GM23338 (cell line): ENCODE results near the gene HRH3. TPM values are rescaled to one million over a fixed set of nuclear protein-coding genes. Genes with fewer than 3 reads are reported as not detected.

Source experiments
- ATAC-seq: fragments of 200-7000 bp; cut with Tn5 transposase; 3 replicates; pipeline ENCODE4 v1.9.1; 2020
- DNase-seq: peaks from one replicate; pipeline ENCODE4 v3.0.0-alpha.2; 2015; ENCODE audit warnings: low spot score
- H2AFZ ChIP-seq: fragments of 200-600 bp; sonication (generic); 2 replicates; pipeline ENCODE4 v1.8.0; 2016; ENCODE audit warnings: antibody characterized with exemption, mild to moderate bottlenecking, moderate library complexity
- H3F3A ChIP-seq: fragments of 200-600 bp; sonication (generic); replicated peaks from 2 replicates; pipeline ENCODE4 v1.8.0; 2017; ENCODE audit warnings: antibody characterized with exemption, mixed run types, low read depth
- H3K27ac ChIP-seq: fragments of 200-600 bp; sonication (generic); 2 replicates; pipeline ENCODE4 v1.6.1; 2016; ENCODE audit warnings: low read depth
- H3K27me3 ChIP-seq: fragments of 200-600 bp; sonication (generic); 2 replicates; pipeline ENCODE4 v1.8.0; 2016; ENCODE audit warnings: mild to moderate bottlenecking, mixed run types, moderate library complexity; ENCODE audit not compliant: insufficient read depth
- H3K36me3 ChIP-seq: fragments of 200-600 bp; sonication (generic); 2 replicates; pipeline ENCODE4 v1.8.0; 2016; ENCODE audit warnings: mild to moderate bottlenecking; ENCODE audit not compliant: insufficient read depth
- H3K4me1 ChIP-seq: fragments of 200-600 bp; sonication (generic); 2 replicates; pipeline ENCODE4 v1.8.0; 2016; ENCODE audit warnings: mild to moderate bottlenecking, moderate library complexity; ENCODE audit not compliant: insufficient read depth
- H3K4me2 ChIP-seq: fragments of 200-600 bp; sonication (generic); 2 replicates; pipeline ENCODE4 v1.7.1; 2017; ENCODE audit warnings: mixed run types
- H3K4me3 ChIP-seq: fragments of 200-600 bp; sonication (generic); 2 replicates; pipeline ENCODE4 v1.6.1; 2016; ENCODE audit warnings: mixed run types
- H3K79me2 ChIP-seq: fragments of 200-600 bp; sonication (generic); replicated peaks from 2 replicates; pipeline ENCODE4 v1.8.0; 2017; ENCODE audit warnings: mild to moderate bottlenecking; ENCODE audit not compliant: insufficient read depth
- H3K9me2 ChIP-seq: fragments of 200-600 bp; sonication (generic); 2 replicates; pipeline ENCODE4 v1.8.0; 2017; ENCODE audit not compliant: insufficient read depth
- H4K20me1 ChIP-seq: fragments of 200-600 bp; sonication (generic); replicated peaks from 2 replicates; pipeline ENCODE4 v1.8.0; 2017; ENCODE audit warnings: mild to moderate bottlenecking; ENCODE audit not compliant: insufficient read depth
- H3K27ac Mint-ChIP-seq: 2 replicates; pipeline ENCODE4 v1.8.0; 2020; ENCODE audit warnings: inconsistent platforms, mild to moderate bottlenecking, moderate library complexity, mixed read lengths
- H3K27me3 Mint-ChIP-seq: 3 replicates; pipeline ENCODE4 v1.8.0; 2022; ENCODE audit warnings: low read depth, mild to moderate bottlenecking, moderate library complexity, mixed read lengths, inconsistent platforms; ENCODE audit not compliant: insufficient read depth, poor library complexity
- H3K36me3 Mint-ChIP-seq: 3 replicates; pipeline ENCODE4 v1.8.0; 2021; ENCODE audit warnings: low read depth, mild to moderate bottlenecking, inconsistent platforms, moderate library complexity, mixed read lengths
- H3K4me1 Mint-ChIP-seq: 3 replicates; pipeline ENCODE4 v1.8.0; 2020; ENCODE audit warnings: mild to moderate bottlenecking, inconsistent platforms, mixed read lengths
- H3K4me3 Mint-ChIP-seq: 3 replicates; pipeline ENCODE4 v1.8.0; 2021; ENCODE audit warnings: moderate library complexity, mild to moderate bottlenecking, inconsistent platforms, mixed read lengths
- H3K9me3 Mint-ChIP-seq: 3 replicates; pipeline ENCODE4 v1.8.0; 2020; ENCODE audit warnings: moderate library complexity, mild to moderate bottlenecking, inconsistent platforms, mixed read lengths
- CREB1 ChIP-seq: fragments of 250-450 bp; sonication (Bioruptor Pico); IDR thresholded peaks from 2 replicates; pipeline ENCODE4 v1.5.0; 2020; ENCODE audit warnings: low read depth, mild to moderate bottlenecking, moderate library complexity
- CTCF ChIP-seq, 2 experiments: fragments of 200-600 bp in 1 of 2; sonication (generic) in 1 of 2; conservative IDR thresholded peaks; 2 replicates each; pipeline versions ENCODE4 v1.5.1 to v1.6.1; 2016 to 2017; ENCODE audit warnings: antibody characterized with exemption in 2 of 2, low read depth in 2 of 2, mild to moderate bottlenecking in 2 of 2, moderate library complexity in 1 of 2
- ETS1 ChIP-seq: IDR thresholded peaks from 2 replicates; pipeline ENCODE4 v1.6.1; 2016; ENCODE audit warnings: antibody characterized with exemption
- EZH2 ChIP-seq: fragments of 200-600 bp; sonication (generic); IDR thresholded peaks from one replicate; pipeline ENCODE4 v1.8.0; 2017; ENCODE audit warnings: antibody characterized with exemption, mild to moderate bottlenecking, low read depth; ENCODE audit not compliant: unreplicated experiment
- EZH2phosphoT487 ChIP-seq: fragments of 200-600 bp; sonication (generic); IDR thresholded peaks from one replicate; pipeline ENCODE4 v1.8.1; 2018; ENCODE audit warnings: antibody characterized with exemption; ENCODE audit not compliant: unreplicated experiment
- JUNB ChIP-seq: IDR thresholded peaks from one replicate; pipeline ENCODE4 v1.6.1; 2016; ENCODE audit warnings: antibody characterized with exemption; ENCODE audit not compliant: unreplicated experiment
- NANOG ChIP-seq: IDR thresholded peaks from 2 replicates; pipeline ENCODE4 v1.6.1; 2016; ENCODE audit warnings: antibody characterized with exemption, borderline replicate concordance
- POLR2AphosphoS5 ChIP-seq: IDR thresholded peaks from 2 replicates; pipeline ENCODE4 v1.6.1; 2016; ENCODE audit warnings: antibody characterized with exemption, low read depth
- REST ChIP-seq: IDR thresholded peaks from one replicate; pipeline ENCODE4 v1.6.1; 2018; ENCODE audit warnings: antibody characterized with exemption; ENCODE audit not compliant: unreplicated experiment
- STAT1 ChIP-seq: IDR thresholded peaks from one replicate; pipeline ENCODE4 v1.6.1; 2016; ENCODE audit warnings: antibody characterized with exemption; ENCODE audit not compliant: unreplicated experiment
- ZNF114 ChIP-seq: fragments of 250-450 bp; sonication (Bioruptor Pico); IDR thresholded peaks from 2 replicates; pipeline ENCODE4 v1.5.0; 2020; ENCODE audit warnings: mild to moderate bottlenecking, moderate library complexity
- ZNF331 ChIP-seq: fragments of 250-450 bp; sonication (Bioruptor Pico); IDR thresholded peaks from 2 replicates; pipeline ENCODE4 v1.5.0; 2020; ENCODE audit warnings: low read depth, mild to moderate bottlenecking, moderate library complexity
- ZNF462 ChIP-seq: fragments of 250-450 bp; sonication (Bioruptor Pico); IDR thresholded peaks from 2 replicates; pipeline ENCODE4 v1.5.0; 2020; ENCODE audit warnings: mild to moderate bottlenecking, moderate library complexity
- polyA plus RNA-seq: library from polyadenylated mRNA; unstranded; fragments of >200 nt; fragmentation: Nextera tagmentation; extraction: Ambion mirVana; gene quantifications from 2 replicates; pipeline ENCODE4 v1.2.1, GENCODE V29; 2016
- total RNA-seq: library from RNA; depleted of rRNA; stranded (reverse); fragments of >200 nt; shearing (Covaris generic); gene quantifications from 2 replicates; pipeline ENCODE4 v1.2.3, GENCODE V29; 2014

Gene HRH3
- total and polyA plus RNA-seq, 2 experiments from 2014 or later: 1.5 to 5.2 TPM

GRCh38 chr20:62236766-62237513 is 16.9 kb upstream of the HRH3 start:
- Histone ChIP-seq H3K4me1 (peaks cover 9% of the 10 kb centered on the region), H4K20me1 (peaks cover 13% of the 10 kb centered on the region), H3K27ac (no peak overlapping the region), H3K79me2 (peaks cover 30% of the 10 kb centered on the region), H3K9me2 (no peaks in the 10 kb centered on the region), H3K27me3 (no peaks in the 10 kb centered on the region), H3K36me3 (no peaks in the 10 kb centered on the region), H3K4me2 (no peak overlapping the region), H3K4me3 (no peak overlapping the region), H3F3A (0 out of 2 replicates have a peak, but pooled peaks cover 3% of the 10 kb centered on the region), H2AFZ (no peak overlapping the region; the same call in 1 of the 2 replicates)
- Mint-ChIP-seq H3K4me1 (peaks cover 6% of the 10 kb centered on the region; the same call in 2 of the 3 replicates), H3K36me3 (0 out of 3 replicates have a peak, but pooled peaks cover 5% of the 10 kb centered on the region), H3K27ac (no peak overlapping the region), H3K4me3 (no peak overlapping the region), H3K9me3 (no peaks in the 10 kb centered on the region), H3K27me3 (peaks cover 7% of the 10 kb centered on the region)
- ATAC-seq: peak; percentile 32
- no peak for TF ChIP-seq CTCF (conservative IDR thresholded peaks at IDR 0.05; ENCODE audit: low read depth in 2 of 2)
- TF ChIP-seq CREB1 (CRISPR knock-in tag): no peak
- no peak for TF ChIP-seq ETS1
- TF ChIP-seq REST: no peak
- no peak for TF ChIP-seq EZH2
- no peak for TF ChIP-seq ZNF331
- no peak for TF ChIP-seq NANOG
- TF ChIP-seq ZNF462: no peak
- TF ChIP-seq POLR2AphosphoS5: no peak
- no peak for TF ChIP-seq EZH2phosphoT487
- TF ChIP-seq ZNF114 (CRISPR knock-in tag): no peak
- TF ChIP-seq JUNB: no peak
- TF ChIP-seq STAT1: no peak
- peak; percentile 86 for DNase-seq
